GM12891 (cell line): ENCODE results near the gene UBXN2A.

Source experiments
- POLR2A ChIP-seq: IDR thresholded peaks from 2 replicates; pipeline ENCODE4 v1.6.1; 2011; ENCODE audit warnings: low read depth, low read length, control low read depth
- POLR2AphosphoS5 ChIP-seq: IDR thresholded peaks from 2 replicates; pipeline ENCODE4 v1.6.1; 2011; ENCODE audit warnings: low read depth, low read length, control low read depth
- POU2F2 ChIP-seq: IDR thresholded peaks from 2 replicates; pipeline ENCODE4 v1.6.1; 2011; ENCODE audit warnings: low read depth, mild to moderate bottlenecking, control low read depth, low read length, moderate library complexity
- SPI1 ChIP-seq: IDR thresholded peaks from 2 replicates; pipeline ENCODE4 v1.6.1; 2011; ENCODE audit warnings: low read depth, low read length, control low read depth
- TAF1 ChIP-seq: IDR thresholded peaks from 2 replicates; pipeline ENCODE4 v1.6.1; 2011; ENCODE audit warnings: low read depth, low read length, control low read depth

DNA sequence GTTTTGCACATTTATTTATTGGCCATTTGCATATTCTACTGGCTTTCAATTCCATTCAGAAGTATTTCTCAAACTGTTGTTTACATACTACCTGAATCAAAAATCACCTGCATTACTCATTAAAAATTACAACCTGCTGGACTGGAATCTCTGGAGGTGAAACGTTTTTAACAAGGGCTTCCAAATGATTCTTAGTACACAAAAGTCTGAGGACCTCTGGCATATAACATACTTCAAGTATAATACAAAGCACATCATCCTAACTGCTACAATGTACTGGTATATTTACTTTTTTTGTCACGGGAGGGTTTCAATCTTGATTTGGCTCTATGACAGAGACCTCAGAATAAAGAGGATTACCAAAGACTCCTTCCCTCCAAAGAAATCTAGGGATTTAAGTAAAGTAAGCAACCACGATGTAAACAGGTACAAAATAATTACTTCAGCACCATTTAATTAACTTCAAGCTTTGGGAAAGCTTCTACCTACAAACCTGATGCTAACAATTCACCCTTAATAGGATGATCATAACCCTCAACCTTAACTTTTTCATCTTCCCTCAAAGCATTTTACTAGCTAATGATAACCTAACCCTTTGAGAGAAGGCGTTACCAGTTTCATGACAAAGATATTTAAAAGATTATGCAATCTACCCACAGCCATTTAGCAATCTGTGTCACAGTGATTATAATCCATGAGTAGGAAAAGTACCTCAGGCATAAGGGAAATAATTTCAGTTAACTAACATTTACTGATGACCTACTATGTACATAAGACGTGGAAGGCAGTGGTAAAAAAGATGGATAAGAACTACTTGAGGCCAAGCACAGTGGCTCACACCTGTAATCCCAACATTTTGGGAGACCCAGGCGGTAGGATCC lies 38.1 kb upstream of the UBXN2A start:
- TF ChIP-seq POU2F2 (no peak), POLR2A (no peak), POLR2AphosphoS5 (no peak), TAF1 (no peak), SPI1 (no peak)
